ENCODE results near the gene DDHD1. TPM values are rescaled to one million over a fixed set of nuclear protein-coding genes. Genes with fewer than 3 reads are reported as not detected.

The DDHD1 gene
- total RNA-seq, 1 donor from 2014 or later, result 14.5 TPM

GRCh38 chr14:53127832-53128231 lies 25.3 kb downstream of the DDHD1 start:
- DNase-seq (ENCODE audit: low read depth), result no peak
- Histone ChIP-seq H4K20me1 (ENCODE audit: insufficient read depth, low read length) (no peaks in the 10 kb centered on the region), H3K27ac (ENCODE audit: low read depth, low read length) (no peak overlapping the region), H3K9me3 (ENCODE audit: insufficient read depth, low read depth, low read length) (no peaks in the 10 kb centered on the region), H3K4me2 (ENCODE audit: low read length) (no peak overlapping the region), H3K79me2 (ENCODE audit: insufficient read depth, low read length) (peaks cover 11% of the 10 kb centered on the region), H3K27me3 (ENCODE audit: insufficient read depth, low read length) (no peaks in the 10 kb centered on the region), H3K9ac (ENCODE audit: low read length) (no peak overlapping the region), H3K4me1 (ENCODE audit: insufficient read depth, low read length) (no peaks in the 10 kb centered on the region), H2AFZ (ENCODE audit: low read depth, low read length) (no peak overlapping the region), H3K36me3 (ENCODE audit: insufficient read depth, low read length) (no peaks in the 10 kb centered on the region), H3K4me3 (ENCODE audit: insufficient read depth, low read depth, low read length) (no peak overlapping the region)
- Mint-ChIP-seq H3K4me3 (ENCODE audit: unreplicated experiment) (no peak overlapping the region), H3K27ac (ENCODE audit: unreplicated experiment) (no peak overlapping the region), H3K36me3 (ENCODE audit: low read depth, unreplicated experiment) (no peaks in the 10 kb centered on the region), H3K9me3 (ENCODE audit: unreplicated experiment) (peaks cover 4% of the 10 kb centered on the region), H3K27me3 (ENCODE audit: low read depth, unreplicated experiment) (no peaks in the 10 kb centered on the region), H3K4me1 (ENCODE audit: low read depth, unreplicated experiment) (no peaks in the 10 kb centered on the region)
- no peak for TF ChIP-seq CTCF (IDR thresholded peaks at IDR 0.05; ENCODE audit: insufficient read depth, low read depth, low read length)
- no peak for TF ChIP-seq EZH2 (IDR thresholded peaks at IDR 0.05; ENCODE audit: insufficient read depth, low read length)
- no peak for FAIRE-seq

- H3K9me3 Mint-ChIP-seq (ENCODE audit: unreplicated experiment), result peaks cover 4% of the 10 kb centered on the region
- no peaks in the 10 kb centered on the region for H3K4me1 Mint-ChIP-seq (ENCODE audit: low read depth, unreplicated experiment)
- Histone ChIP-seq H3K4me1 (ENCODE audit: insufficient read depth, low read length) (no peaks in the 10 kb centered on the region), H3K27me3 (ENCODE audit: insufficient read depth, low read length) (no peaks in the 10 kb centered on the region), H3K27ac (ENCODE audit: low read depth, low read length) (no peak overlapping the region), H3K4me2 (ENCODE audit: low read length) (no peak overlapping the region), H2AFZ (ENCODE audit: low read depth, low read length) (no peak overlapping the region), H4K20me1 (ENCODE audit: insufficient read depth, low read length) (no peaks in the 10 kb centered on the region), H3K9ac (ENCODE audit: low read length) (no peak overlapping the region), H3K79me2 (ENCODE audit: insufficient read depth, low read length) (peaks cover 11% of the 10 kb centered on the region), H3K4me3 (ENCODE audit: insufficient read depth, low read depth, low read length) (no peak overlapping the region), H3K36me3 (ENCODE audit: insufficient read depth, low read length) (no peaks in the 10 kb centered on the region), H3K9me3 (ENCODE audit: insufficient read depth, low read depth, low read length) (no peaks in the 10 kb centered on the region)
- no peak overlapping the region for H3K4me3 Mint-ChIP-seq (ENCODE audit: unreplicated experiment)
- FAIRE-seq, result no peak
- no peak overlapping the region for H3K27ac Mint-ChIP-seq (ENCODE audit: unreplicated experiment)
- no peaks in the 10 kb centered on the region for H3K36me3 Mint-ChIP-seq (ENCODE audit: low read depth, unreplicated experiment)
- no peak for TF ChIP-seq CTCF (IDR thresholded peaks at IDR 0.05; ENCODE audit: insufficient read depth, low read depth, low read length)
- no peak for TF ChIP-seq EZH2 (IDR thresholded peaks at IDR 0.05; ENCODE audit: insufficient read depth, low read length)
- DNase-seq (ENCODE audit: low read depth), result no peak
- no peaks in the 10 kb centered on the region for H3K27me3 Mint-ChIP-seq (ENCODE audit: low read depth, unreplicated experiment)
Observed at GRCh38 chr14:53127151-53127550, 26.0 kb downstream of the DDHD1 start.

DNA sequence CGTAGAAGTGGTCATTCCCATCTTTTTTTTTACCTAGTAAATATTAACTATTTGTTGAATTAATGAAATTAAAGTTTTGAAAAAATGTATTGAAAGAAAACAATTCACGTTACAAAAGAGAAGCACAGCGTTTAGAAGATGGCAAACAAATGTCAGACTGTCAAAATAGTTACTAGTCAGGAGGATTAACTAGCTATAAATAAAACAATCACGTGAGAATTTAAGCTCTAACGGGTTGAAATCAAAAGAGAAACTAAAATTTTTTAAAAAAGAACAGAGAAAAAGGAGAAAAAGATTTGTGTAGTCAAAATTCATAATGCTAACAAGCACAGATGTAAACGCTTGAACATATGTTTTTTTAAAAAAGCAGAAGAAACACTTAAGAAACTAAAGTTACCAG lies 26.4 kb downstream of the DDHD1 start:
- no peak overlapping the region for H3K9ac ChIP-seq (ENCODE audit: low read length)

More for the DNA sequence above, 26.4 kb downstream of the DDHD1 start:
- no peak overlapping the region for H3K4me3 ChIP-seq (ENCODE audit: insufficient read depth, low read depth, low read length)
- H3K4me1 ChIP-seq (ENCODE audit: insufficient read depth, low read length), result no peaks in the 10 kb centered on the region
- Mint-ChIP-seq H3K4me3 (ENCODE audit: unreplicated experiment) (no peak overlapping the region), H3K27me3 (ENCODE audit: low read depth, unreplicated experiment) (no peaks in the 10 kb centered on the region), H3K27ac (ENCODE audit: unreplicated experiment) (no peak overlapping the region), H3K9me3 (ENCODE audit: unreplicated experiment) (peaks cover 4% of the 10 kb centered on the region), H3K4me1 (ENCODE audit: low read depth, unreplicated experiment) (no peaks in the 10 kb centered on the region), H3K36me3 (ENCODE audit: low read depth, unreplicated experiment) (no peaks in the 10 kb centered on the region)
- no peak overlapping the region for H2AFZ ChIP-seq (ENCODE audit: low read depth, low read length)
- FAIRE-seq (no peak), DNase-seq (ENCODE audit: low read depth) (no peak)
- TF ChIP-seq CTCF (IDR thresholded peaks at IDR 0.05; ENCODE audit: insufficient read depth, low read depth, low read length) (no peak), EZH2 (IDR thresholded peaks at IDR 0.05; ENCODE audit: insufficient read depth, low read length) (no peak)
- no peaks in the 10 kb centered on the region for H4K20me1 ChIP-seq (ENCODE audit: insufficient read depth, low read length)
- H3K27me3 ChIP-seq (ENCODE audit: insufficient read depth, low read length), result no peaks in the 10 kb centered on the region
- no peak overlapping the region for H3K4me2 ChIP-seq (ENCODE audit: low read length)
- no peak overlapping the region for H3K27ac ChIP-seq (ENCODE audit: low read depth, low read length)
- peaks cover 11% of the 10 kb centered on the region for H3K79me2 ChIP-seq (ENCODE audit: insufficient read depth, low read length)
- H3K9me3 ChIP-seq (ENCODE audit: insufficient read depth, low read depth, low read length), result no peaks in the 10 kb centered on the region
- no peaks in the 10 kb centered on the region for H3K36me3 ChIP-seq (ENCODE audit: insufficient read depth, low read length)

Data from astrocyte (in vitro differentiated cells and primary cell).